Endothelial cell of umbilical vein (primary cell): ENCODE measurements around the gene WDR7.

ENCODE experiments used
- CTCF ChIP-seq, 2 donors: IDR thresholded peaks; 1 replicate in 1 of 2; 2 replicates in 1 of 2; pipeline ENCODE4 v1.5.1; 2011; ENCODE audit warnings: low read length in 2 of 2, mild to moderate bottlenecking in 2 of 2, moderate library complexity in 2 of 2, control low read depth in 1 of 2, inconsistent platforms in 1 of 2, low read depth in 1 of 2; ENCODE audit not compliant: insufficient read depth in 1 of 2; ENCODE audit errors: extremely low read depth in 1 of 2
- POLR2A ChIP-seq: IDR thresholded peaks from 2 replicates; pipeline ENCODE4 v1.6.1; 2012; ENCODE audit warnings: low read depth, mild to moderate bottlenecking, control low read depth, low read length

- no peak for TF ChIP-seq POLR2A
- no peak for TF ChIP-seq CTCF (IDR thresholded peaks at IDR 0.05; ENCODE audit: extremely low read depth in 1 of 2, insufficient read depth in 1 of 2, low read depth in 1 of 2, low read length in 2 of 2)
Observed at GRCh38 chr18:56647951-56648893, 2.9 kb upstream of the WDR7 start.
